DMS 273 (cell line): ENCODE data around the gene HOXB6.

Source experiments
- DNase-seq: peaks from one replicate; lab custom pipeline; 2025; ENCODE audit not compliant: unreplicated experiment; lab: John Stamatoyannopoulos, UW

Gene HOXB6

DNA sequence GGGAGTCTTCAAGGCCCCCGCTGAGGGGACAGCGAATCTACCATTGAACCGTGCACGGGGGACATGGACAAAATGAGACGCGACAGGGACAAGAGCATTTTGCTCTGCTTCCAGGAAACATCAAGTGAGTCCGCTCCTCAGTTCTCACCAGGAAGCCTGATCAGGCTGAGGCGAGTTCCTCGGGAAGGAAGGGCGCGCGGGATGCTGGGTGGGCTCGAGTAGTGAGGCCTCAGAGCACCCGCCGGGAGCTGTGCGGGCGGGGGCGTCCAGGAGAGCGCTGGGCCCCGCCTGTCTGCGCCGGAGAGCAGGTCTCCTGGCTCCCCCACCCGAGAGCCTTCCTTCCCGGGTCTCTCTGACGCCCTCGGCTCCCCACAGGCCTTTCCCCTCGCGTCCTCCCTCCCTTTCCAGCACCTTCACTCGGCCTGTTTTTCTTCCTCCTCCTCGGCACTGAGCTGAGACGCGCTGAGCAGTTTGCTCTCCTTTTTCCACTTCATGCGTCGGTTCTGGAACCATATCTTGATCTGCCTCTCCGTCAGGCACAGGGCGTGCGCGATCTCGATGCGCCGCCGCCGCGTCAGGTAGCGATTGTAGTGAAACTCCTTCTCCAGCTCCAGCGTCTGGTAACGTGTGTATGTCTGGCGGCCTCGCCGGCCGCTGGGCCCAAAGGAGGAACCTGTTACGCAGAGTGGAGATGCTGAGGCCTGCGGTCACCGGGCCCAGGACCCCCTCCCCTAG lies 8.6 kb downstream of the HOXB6 start:
- peak; percentile 23 for DNase-seq

DNA sequence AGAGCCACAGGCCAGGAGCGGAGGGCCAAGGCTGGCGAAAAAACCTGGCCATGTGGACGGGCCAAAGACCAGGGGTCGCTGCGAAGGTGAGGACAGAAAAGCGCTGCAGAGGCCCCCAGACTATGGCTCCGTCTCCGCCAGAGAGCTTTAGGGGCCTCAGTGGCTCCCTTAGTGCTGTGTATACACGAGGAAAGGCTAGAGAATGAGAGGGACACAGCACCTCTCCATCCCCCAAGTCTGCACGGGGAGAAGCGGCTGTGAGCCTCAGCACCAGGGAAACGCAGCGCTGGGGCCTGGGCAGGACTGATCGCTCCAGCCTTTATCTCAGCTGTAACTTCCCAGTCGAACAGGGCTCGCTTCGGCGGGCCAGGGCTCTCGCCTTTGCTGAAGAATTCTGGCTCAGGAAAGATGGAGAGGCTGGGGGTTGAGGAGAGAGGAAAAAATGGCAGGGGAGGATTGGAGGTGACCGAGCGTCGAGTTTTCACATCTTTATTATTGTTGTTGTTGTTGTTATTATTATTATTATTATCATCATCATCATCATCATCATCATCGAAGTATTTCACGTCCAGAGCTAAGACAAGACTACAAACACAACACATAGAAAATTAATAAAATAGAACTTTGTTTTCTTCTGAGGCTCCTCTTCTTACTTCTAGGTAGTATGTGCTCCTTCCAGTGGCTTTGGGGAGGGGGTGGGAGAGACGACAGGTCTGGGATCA lies 9.3 kb downstream of the HOXB6 start:
- DNase-seq: no peak

DNA sequence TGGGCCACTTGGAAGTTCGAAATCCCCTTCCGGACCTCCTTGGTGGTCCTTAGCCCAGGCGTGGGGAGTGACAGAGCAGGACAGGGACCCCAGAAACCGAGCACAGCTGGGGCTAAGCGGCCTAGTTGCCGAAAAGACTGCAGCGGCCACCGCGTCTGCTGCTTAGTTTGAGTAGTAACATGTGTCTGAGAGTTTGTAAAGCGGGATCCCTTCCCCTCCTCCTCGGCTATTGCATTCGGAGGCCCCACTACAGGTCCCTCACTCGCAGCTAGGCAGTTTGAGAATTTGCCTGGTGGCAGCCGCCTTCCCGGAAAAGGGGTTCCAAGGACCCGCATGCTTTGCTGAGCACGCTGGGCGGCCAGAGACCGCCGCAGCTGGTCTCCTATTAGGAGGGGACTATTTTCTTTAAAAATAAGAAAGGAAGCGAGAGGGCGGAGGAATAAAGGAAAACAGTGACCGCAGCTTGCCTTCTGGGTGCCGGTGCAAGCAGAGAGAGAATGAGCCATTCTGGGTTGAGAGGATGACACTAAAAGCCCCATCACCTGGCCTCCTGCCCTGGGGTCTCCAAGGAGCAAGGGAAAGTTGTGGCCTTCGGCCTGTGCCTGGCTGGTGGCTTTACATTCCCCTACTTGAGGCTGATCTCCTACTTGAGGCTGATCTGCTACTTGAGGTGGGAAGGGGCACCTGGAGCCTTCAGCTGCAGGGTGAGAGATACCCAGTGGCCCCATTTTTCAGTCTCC lies 10.1 kb downstream of the HOXB6 start:
- DNase-seq: no peak

DNA sequence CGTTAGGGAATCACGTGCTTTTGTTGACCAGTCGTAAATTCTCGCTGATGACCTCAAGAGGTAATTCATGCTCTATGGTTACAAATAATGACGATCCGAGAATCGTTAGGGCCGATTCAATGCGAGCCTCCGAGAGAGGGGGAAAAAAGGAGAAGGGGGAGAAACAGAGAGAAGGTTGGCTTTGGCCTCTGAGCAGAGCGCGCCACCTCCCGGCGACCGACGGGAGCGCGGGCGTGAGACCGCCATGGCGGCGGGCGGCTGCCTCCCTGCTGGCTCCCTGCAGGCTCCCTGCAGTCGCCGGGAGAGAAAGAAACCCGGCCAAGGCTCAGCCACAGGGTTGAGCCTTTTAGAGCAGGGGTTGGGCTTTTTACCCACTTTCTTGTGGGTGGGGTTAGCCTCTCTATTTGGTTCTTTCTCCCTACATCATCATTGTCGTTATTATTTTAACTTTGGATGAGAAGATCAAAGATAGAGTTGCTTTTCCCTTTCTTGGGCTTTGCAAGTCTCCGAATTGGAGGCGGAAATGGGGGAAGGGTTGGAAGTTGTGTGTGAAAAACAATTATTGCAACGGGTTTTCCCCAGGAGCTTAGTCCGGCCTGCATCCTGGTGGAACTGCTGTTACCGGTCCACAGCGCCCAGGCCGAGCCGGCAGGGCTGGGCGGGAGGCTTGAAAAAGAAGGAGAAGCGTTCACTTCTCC lies 10.8 kb downstream of the HOXB6 start:
- DNase-seq: peak; percentile 83

DNA sequence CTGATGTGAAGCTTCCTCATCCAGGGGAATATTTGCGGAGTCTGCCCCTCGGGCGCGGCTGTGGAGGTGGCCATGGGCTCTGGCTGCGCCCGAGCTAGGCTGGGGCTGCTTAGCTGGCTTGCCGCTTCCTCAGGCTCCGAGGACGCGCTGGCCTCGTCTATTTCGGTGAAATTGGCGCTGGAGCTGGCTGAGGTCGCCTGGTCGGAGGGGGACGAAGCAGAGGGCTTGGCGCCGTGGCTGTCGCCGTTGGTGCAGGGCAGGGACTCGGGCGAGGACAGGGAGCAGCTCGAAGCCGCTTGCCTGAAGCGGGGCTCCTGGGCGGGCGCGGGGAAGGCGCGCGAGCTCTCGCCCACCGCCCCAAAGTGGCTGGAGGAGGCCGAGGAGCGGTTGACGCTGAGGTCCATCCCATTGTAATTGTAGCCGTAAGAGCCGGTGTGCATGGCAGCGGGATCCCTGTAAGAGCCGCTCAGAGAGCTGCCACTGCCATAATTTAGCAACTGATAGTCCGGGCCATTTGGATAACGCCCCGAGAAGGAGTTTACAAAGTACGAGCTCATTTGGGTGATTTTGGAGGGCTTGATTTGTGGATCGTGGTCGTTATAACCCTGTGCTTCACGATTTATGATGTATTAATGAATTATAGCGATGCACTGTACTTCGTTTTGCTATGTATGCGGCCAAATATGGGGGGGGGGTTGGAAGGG lies 11.5 kb downstream of the HOXB6 start, which contains the start of gene HOXB5:
Gene HOXB5, minus strand, starts transcription at position 654 of the 704 bp plus-strand sequence. Its CDS starts 97 bp downstream, at position 557.
- peak; percentile 25 for DNase-seq

DNA sequence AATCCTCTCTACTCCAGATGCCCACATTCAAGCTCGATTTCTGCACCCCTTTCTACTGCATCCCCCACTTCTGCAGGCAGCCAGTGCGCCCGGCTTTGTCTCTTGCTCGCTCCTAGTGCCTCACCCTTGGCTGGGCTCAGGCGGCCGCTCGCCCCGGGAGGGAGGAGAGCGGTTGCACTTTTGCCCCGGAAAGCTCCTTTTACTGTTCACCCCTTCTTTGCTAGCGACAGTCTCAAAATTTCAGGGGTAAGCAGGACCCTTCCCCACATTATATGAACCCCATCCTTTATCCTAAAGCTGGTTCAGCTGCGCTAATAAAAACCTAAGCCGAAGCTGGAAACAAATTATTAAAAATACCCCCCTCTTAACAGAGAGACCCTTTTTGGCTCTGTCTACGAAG lies 12.2 kb downstream of the HOXB6 start:
- no peak for DNase-seq

DNA sequence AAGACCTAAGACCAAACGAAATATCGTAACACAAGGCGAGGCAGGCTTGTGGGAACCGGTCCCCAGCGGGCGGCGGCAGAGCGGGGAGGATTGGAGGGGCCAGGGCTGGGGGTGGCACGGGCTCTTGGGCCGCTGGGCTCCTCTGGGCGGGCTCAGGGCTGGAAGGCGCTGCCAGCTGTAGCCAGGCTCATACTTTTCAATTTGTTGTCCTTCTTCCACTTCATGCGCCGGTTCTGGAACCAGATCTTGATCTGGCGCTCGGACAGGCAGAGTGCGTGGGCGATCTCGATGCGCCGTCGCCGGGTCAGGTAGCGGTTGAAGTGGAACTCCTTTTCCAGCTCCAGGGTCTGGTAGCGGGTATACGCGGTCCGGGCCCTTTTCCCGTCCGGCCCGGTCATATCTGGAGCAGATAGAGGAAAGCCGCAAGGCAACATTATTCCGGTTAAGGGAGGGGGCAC lies 12.7 kb downstream of the HOXB6 start:
- no peak for DNase-seq

DNA sequence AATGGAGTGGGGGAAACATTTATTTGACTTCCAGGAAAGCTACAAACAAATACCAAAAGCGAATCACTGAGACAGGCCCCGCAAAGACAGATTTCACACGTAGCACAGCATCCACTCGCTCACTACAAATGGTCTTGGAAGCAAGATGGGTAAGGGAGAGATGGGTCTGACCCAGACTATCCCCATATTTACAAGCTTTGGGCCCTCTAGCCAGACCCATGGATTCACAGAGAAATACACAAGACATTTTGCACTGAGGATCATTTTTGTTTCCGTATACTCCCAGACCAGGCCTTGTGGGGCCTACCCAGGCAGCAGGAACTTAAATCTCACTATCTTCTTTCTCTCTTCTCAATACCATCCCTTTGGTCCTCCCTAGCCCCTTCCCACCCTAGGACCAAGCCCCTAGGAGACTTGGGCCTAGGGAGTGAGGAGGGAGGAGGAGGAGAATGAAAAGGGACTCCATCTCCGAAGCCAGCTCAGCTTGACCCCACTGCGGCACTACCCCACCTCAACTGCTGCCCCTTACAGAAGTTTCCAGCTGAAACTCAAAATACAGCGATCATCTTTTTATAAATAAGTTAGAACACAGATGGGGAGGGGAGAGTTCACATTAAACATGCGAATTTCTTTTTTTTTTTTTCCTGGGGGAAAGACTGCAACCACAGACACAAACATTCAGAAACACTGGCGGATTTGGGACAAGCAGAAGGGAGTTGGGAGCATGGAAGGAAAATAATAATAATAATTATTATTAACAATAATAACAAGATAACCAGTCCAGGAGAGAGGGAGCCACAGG lies 13.3 kb downstream of the HOXB6 start:
- no peak for DNase-seq

DNA sequence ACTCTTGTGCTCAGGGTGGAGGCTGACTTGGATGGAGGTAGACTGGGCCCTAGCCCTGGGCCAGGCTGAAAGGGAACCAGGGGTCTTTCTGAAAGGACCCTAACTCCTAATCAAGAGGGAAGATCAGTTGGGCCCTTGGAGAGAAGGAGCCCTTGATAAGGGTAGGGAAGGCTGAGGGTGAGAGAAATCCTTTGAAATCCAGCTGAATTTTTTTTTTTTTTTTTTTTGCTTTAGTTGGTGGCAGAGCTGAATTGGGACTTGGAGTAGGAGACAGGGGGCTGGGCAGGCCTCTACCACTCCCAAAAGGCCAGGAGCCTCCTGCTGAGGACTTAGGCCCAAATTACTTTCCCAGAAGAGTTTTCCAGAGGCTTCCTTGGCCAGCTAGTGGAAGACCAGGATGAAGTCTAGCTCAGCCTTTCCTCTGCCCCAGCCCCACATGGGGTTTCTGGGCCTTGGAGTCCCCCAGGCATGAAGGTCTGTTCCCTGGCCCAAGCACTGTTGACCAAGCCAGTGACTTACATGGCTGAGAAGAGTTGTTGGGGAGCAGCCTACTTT lies 14.1 kb downstream of the HOXB6 start:
- DNase-seq: no peak

DNA sequence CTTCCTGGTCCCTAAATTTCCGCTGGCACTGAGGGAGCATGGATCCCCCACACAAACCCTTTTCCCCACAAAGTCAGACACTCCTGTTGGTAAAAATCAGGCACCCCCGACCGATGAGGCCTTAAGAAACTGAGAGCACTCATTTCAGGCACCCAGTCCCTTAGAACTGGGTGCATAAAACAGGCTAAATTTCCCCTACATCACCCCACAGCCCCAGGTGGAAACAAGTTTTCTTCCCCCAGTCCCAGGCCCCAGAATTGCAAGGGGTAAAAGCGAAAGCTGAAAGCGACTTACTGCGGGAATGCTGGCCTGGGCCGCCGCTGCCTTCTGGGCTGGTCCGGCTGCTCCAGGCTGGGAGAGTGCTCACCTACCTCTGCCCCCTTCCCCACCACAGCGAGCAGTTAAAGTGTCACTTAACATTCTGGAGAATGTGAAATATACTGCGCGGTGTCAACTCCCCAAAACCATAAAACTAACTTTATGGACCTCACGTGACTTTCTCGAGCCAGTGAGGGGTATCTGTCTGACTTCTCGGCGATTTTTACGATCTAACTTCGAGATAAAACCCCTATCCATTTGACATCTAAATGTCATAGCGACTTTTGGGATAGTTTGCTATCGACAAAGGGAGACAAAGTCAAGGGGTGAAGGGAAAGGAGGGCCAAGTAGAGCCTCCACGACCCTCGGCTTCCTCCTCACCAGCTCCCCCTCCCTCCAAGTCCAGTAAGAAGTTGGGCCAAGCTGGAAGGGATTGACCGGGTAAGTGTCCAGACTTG lies 14.8 kb downstream of the HOXB6 start, which contains the start of gene HOXB3:
Gene HOXB3, minus strand, starts transcription at position 411 of the 776 bp plus-strand sequence. CDS start 37,767 bp downstream, outside the sequence.
- DNase-seq: no peak

DNA sequence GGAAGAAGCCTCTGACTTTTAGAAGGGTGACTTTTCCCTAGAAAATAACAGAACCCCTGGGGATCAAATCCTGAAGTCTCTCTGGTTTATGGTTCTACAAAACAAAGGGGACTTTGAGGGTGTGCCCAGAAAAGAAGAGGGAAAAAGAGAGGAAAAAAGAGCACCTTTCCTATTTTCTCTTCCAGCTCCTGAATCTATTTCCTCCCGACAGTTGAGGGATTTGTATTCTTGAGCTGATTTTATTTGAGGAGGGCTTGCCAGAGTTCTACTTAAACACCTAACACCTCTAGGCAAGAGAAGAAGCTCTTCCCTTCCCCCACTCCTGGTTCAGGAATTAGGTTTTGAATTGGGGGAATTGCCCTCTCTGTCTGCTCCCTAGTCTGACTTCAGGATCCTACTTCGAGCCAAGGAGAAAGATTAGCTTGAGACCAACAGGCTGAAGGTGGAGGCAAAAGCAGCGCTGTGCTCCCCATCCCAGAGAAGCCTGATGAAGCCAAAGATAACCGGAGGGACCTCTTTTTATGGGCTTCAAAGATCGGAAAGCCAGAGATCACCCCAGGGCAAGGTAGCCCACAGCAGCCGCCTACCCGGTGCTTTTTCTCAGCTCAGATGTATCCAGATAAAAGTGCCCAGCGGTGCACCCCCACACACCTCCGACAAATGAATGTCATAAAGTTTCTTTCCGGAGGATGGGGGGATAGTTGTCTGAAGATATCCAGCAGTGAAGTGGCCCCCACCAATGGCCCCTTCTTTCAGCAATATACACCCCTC lies 15.5 kb downstream of the HOXB6 start:
- no peak for DNase-seq

DNA sequence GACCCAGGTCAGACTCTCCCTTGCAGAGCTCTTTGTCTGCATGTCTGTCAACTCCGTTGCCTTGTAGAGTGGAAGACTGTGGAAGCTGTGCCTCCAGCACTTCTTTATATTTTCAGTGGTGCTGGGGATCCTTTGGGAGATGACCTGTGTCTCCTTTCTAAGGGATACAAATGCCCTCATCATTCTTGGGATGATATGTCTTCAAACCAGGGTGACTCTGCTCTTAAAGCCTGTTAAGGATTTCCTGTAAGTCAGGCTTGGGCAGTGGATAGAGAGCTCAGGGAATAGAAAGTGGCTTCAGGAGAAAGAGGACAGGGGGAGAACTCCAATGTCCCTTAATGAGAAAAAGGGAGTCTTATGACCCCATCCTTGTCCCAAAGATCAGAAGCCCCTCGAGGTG lies 16.3 kb downstream of the HOXB6 start:
- DNase-seq: no peak

DNA sequence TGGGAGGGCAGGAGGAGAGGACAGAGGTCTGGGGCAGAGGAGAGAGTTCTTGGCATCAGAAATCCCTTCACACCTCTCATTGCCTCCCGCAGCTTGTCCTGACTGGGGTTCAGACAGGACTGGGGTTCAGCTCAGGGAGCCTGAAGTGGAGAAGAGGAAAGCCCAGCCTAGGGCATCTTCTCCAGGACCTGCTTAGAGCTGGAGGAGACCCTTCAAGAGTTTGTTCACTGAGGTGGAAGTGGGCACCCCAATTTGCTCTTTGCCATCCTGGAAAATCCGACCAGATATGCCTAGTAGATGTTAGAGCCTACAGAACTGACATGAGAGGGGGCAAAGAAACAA lies 16.7 kb downstream of the HOXB6 start:
- no peak for DNase-seq

DNA sequence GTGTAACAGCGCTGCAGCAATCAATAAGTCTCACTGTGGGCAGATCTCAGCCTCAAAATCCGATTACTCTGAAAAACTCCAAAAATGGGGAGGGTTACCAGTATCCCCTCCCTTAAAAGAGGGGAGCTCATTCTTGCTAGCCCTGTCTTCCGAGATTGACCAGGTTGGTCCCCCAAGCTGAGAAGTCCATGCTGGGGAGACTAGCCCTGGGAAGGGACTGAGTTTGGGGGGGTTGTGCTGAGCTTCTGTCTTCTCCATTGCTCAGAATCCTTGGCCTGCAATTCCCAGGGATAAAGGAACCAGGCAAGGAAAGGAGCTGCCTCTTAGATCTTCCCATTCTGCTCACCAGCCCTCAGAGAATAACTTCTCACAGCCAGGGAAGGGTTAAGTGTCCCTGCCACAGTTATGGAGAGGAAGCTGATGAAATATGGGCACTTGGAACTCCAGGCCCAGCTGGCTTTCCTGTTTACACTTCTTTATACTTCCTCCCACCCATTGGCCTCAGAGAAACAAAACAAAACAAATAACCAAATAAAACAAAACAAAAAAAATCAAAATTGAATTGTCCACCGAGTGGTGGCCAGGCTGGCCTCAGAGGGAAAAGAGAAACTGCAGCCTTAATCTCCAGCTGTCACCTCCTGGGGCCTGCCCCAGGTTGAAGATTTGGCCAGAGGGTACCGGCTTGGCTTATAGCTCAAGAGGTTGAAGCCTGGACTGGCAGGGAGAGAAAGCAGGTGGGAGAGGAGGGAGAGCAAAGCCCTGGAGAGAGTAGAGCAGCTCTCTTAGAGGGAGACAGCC lies 17.3 kb downstream of the HOXB6 start:
- DNase-seq: no peak

DNA sequence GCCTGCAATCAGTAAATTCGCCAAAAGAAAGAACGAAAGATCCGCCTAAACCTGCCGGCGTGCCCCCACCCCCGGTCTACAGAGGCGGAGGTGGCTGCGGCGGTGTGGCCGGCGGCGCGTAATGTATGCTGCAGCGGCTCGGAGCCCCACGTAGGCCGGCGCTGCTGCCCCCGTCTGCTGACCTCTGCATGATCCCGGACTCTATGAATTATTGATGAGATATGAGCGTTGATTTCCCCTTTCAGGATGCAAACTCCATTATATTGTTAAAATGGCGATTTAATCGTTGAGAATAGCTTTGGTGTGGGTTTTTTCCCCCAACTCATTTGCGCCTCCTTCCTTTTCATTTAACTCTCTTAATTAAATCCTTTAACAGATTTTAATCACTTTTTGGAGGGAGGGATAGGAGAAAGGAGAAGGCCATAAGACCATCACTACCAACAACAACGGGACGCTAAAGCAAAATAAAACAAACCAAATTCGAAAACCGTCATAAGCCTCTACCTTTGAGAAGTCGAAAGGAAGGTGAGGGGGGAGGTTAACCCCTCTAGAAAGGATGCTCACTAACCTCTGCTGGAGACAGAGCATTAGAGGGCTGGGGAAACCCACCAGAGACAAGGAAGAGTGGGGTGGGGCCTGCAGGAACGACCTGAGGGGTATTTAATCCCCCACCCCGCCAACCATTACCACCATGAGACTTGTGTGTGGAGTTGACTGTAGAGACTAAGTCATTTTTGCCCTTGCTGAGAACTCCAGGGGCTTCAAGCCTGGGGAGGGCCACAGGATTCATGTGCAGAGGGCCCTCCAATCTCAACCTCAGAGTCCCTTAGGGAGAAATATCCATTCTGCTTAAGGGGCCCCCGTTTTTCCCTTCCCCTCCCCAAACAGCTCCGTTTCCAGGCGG lies 18.2 kb downstream of the HOXB6 start:
- DNase-seq: no peak

DNA sequence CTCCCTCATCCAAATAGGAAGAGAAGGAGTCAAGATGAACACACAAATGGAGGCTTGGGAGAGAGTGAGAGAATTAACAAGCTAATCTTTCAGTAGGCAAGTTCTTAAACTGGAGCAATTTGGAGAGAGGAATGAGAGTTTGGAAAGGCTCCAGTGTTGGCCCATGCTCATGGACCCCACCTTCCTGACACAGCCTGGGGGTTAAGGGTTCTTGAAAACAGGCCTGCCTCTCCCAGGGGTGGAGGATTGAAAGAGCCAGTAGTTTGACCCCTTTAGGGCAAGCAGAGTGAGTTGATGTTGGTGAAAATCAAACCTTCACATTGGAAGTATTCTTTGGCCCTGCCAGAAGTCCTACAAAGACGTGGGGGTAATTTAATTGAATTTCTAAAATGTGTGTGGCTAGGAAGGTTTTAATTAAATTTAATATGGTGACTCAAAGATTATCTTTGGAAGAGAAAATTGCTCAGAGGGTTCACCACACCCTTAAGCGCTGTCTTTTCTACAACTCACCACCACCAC lies 20.5 kb downstream of the HOXB6 start:
- DNase-seq: no peak
